SK-N-MC (cell line): ENCODE results near the gene ANKRD45.

ENCODE experiments used
- EZH2 ChIP-seq: fragments of 200-600 bp; sonication (generic); IDR thresholded peaks from one replicate; pipeline ENCODE4 v1.6.1; 2017; ENCODE audit warnings: antibody characterized with exemption
- FOXP2 ChIP-seq: optimal IDR thresholded peaks from 2 replicates; pipeline ENCODE3; 2011; ENCODE audit warnings: mild to moderate bottlenecking, moderate library complexity; ENCODE audit not compliant: insufficient read depth; ENCODE audit errors: extremely low read length, control extremely low read depth

DNA sequence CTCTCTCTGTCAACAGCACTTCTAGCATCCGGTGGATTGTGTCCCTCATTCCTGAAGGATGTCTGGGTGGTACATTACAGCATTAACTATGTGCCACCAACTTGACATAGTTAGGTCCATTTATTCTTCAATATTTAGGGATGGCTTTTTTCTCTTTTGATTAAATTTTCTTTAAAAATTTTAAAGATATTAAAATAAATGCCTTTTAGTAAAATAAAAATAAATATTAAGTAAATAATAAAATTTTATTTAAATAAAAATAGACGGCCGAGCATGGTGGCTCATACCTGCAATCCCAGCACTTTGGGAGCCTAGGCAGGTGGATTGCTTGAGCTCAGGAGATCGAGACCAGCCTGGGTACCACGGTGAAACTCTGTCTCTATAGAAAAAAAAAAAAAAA, 35.5 kb upstream of the ANKRD45 start:
- TF ChIP-seq FOXP2 (no peak), EZH2 (no peak)
